Trophoblast cell (in vitro differentiated cells and primary cell): Measurements from ENCODE around the gene MRTFB.
A peak's percentile ranks its signal among the peaks of the same experiment; 100 is the strongest.

Experiments used
- DNase-seq, 2 donors: peaks; one replicate each; pipeline ENCODE4 v3.0.0-alpha.2; 2016
- H2AFZ ChIP-seq: 2 replicates; pipeline ENCODE4 v1.6.1; 2013; ENCODE audit warnings: low read length, moderate library complexity, mild to moderate bottlenecking; ENCODE audit not compliant: insufficient read depth, poor library complexity
- H2AK5ac ChIP-seq: 2 replicates; pipeline ENCODE4 v1.6.1; 2013; ENCODE audit warnings: mild to moderate bottlenecking, low read length
- H2BK120ac ChIP-seq: 2 replicates; pipeline ENCODE4 v1.6.1; 2013; ENCODE audit warnings: low read length, mild to moderate bottlenecking, moderate library complexity; ENCODE audit not compliant: insufficient read depth, poor library complexity
- H2BK12ac ChIP-seq: 2 replicates; pipeline ENCODE4 v1.6.1; 2013; ENCODE audit warnings: mild to moderate bottlenecking, low read length, moderate library complexity
- H2BK5ac ChIP-seq: 2 replicates; pipeline ENCODE4 v1.6.1; 2013; ENCODE audit warnings: low read length, low read depth, moderate library complexity, mild to moderate bottlenecking; ENCODE audit not compliant: poor library complexity
- H3K14ac ChIP-seq: 2 replicates; pipeline ENCODE4 v1.6.1; 2013; ENCODE audit warnings: mild to moderate bottlenecking, low read length
- H3K18ac ChIP-seq: 2 replicates; pipeline ENCODE4 v1.6.1; 2013; ENCODE audit warnings: mild to moderate bottlenecking, low read length
- H3K23ac ChIP-seq: 2 replicates; pipeline ENCODE4 v1.6.1; 2013; ENCODE audit warnings: low read length
- H3K27ac ChIP-seq: 2 replicates; pipeline ENCODE4 v1.5.1; 2013; ENCODE audit warnings: low read depth, mild to moderate bottlenecking, inconsistent platforms, low read length, moderate library complexity
- H3K27me3 ChIP-seq: 2 replicates; pipeline ENCODE4 v1.6.1; 2013; ENCODE audit warnings: inconsistent platforms, mild to moderate bottlenecking, low read length, moderate library complexity; ENCODE audit not compliant: insufficient read depth
- H3K36me3 ChIP-seq, 2 experiments: 1 replicate in 1 of 2; 2 replicates in 1 of 2; pipeline ENCODE4 v1.6.1; 2013; ENCODE audit warnings: low read length in 2 of 2, mild to moderate bottlenecking in 2 of 2, moderate library complexity in 1 of 2; ENCODE audit not compliant: insufficient read depth in 2 of 2, control insufficient read depth in 1 of 2
- H3K4ac ChIP-seq: 2 replicates; pipeline ENCODE4 v1.6.1; 2013; ENCODE audit warnings: low read depth, mild to moderate bottlenecking, low read length, moderate library complexity
- H3K4me1 ChIP-seq, 2 experiments: 1 replicate in 1 of 2; 2 replicates in 1 of 2; pipeline ENCODE4 v1.6.1; 2013; ENCODE audit warnings: low read length in 2 of 2, mild to moderate bottlenecking in 2 of 2, moderate library complexity in 1 of 2; ENCODE audit not compliant: insufficient read depth in 2 of 2, control insufficient read depth in 1 of 2
- H3K4me2 ChIP-seq: 2 replicates; pipeline ENCODE4 v1.6.1; 2013; ENCODE audit warnings: inconsistent platforms, mild to moderate bottlenecking, low read length, moderate library complexity
- H3K4me3 ChIP-seq: 2 replicates; pipeline ENCODE4 v1.5.1; 2013; ENCODE audit warnings: mild to moderate bottlenecking, low read depth, low read length, inconsistent platforms
- H3K79me1 ChIP-seq: one replicate; pipeline ENCODE4 v1.6.1; 2013; ENCODE audit warnings: low read length
- H3K79me2 ChIP-seq: 2 replicates; pipeline ENCODE4 v1.6.1; 2013; ENCODE audit warnings: low read length, mild to moderate bottlenecking; ENCODE audit not compliant: control insufficient read depth, insufficient read depth, poor library complexity
- H3K9ac ChIP-seq: 2 replicates; pipeline ENCODE4 v1.6.1; 2013; ENCODE audit warnings: mild to moderate bottlenecking, low read length
- H3K9me3 ChIP-seq: 2 replicates; pipeline ENCODE4 v1.6.1; 2013; ENCODE audit warnings: low read depth, mild to moderate bottlenecking, control low read depth, inconsistent platforms, low read length; ENCODE audit not compliant: insufficient read depth
- H4K12ac ChIP-seq: 2 replicates; pipeline ENCODE4 v1.6.1; 2013; ENCODE audit warnings: low read depth, mild to moderate bottlenecking, low read length, moderate library complexity
- H4K8ac ChIP-seq: 2 replicates; pipeline ENCODE4 v1.6.1; 2013; ENCODE audit warnings: low read depth, mild to moderate bottlenecking, low read length, moderate library complexity
- H4K91ac ChIP-seq: one replicate; pipeline ENCODE4 v1.6.1; 2013; ENCODE audit warnings: low read depth, mild to moderate bottlenecking, low read length, moderate library complexity
- WGBS: extraction: QIAGEN DNeasy Blood & Tissue Kit; methylation state at CpG from one replicate; pipeline ENCODE4 v1.1.7; 2013; ENCODE audit warnings: missing lambda C conversion rate; ENCODE audit not compliant: insufficient read length, insufficient coverage; ENCODE audit errors: extremely low coverage; 5-methylcytosine and 5-hydroxymethylcytosine counted together

MRTFB gene

GRCh38 chr16:14309906-14310305 lies 238.8 kb downstream of the MRTFB start:
- peaks cover 9% of the 10 kb centered on the region for H3K79me2 ChIP-seq
- no peak overlapping the region for H2AK5ac ChIP-seq
- no peak overlapping the region for H2AFZ ChIP-seq
- DNase-seq: peak; percentile 94 to 97
- H2BK12ac ChIP-seq: peak overlapping the region; percentile 51
- no peak overlapping the region for H3K14ac ChIP-seq
- peak overlapping the region; percentile 58 for H3K4me2 ChIP-seq
- H3K27me3 ChIP-seq: no peaks in the 10 kb centered on the region
- peak overlapping the region; percentile 19 for H3K18ac ChIP-seq
- peak overlapping the region; percentile 90 for H3K27ac ChIP-seq
- no peak overlapping the region for H4K12ac ChIP-seq
- H4K8ac ChIP-seq: peak overlapping the region; percentile 28
- H2BK5ac ChIP-seq: peak overlapping the region; percentile 61
- H3K36me3 ChIP-seq: no peaks in the 10 kb centered on the region
- peak overlapping the region; percentile 21 for H3K4ac ChIP-seq
- peak overlapping the region; percentile 31 for H2BK120ac ChIP-seq
- no peak overlapping the region for H3K23ac ChIP-seq
- H3K79me1 ChIP-seq: peaks cover 32% of the 10 kb centered on the region
- no CpG with 5 or more reads among the region's 10 CpGs for WGBS
- H3K9me3 ChIP-seq: no peaks in the 10 kb centered on the region
- no peak overlapping the region for H3K4me3 ChIP-seq
- peak overlapping the region; percentile 65 for H4K91ac ChIP-seq
- H3K4me1 ChIP-seq: peaks cover 38 to 45% of the 10 kb centered on the region in 2 experiments
- H3K9ac ChIP-seq: no peak overlapping the region

- Histone ChIP-seq H3K14ac (peak overlapping the region; percentile 34), H3K18ac (peak overlapping the region; percentile 19), H3K36me3 (no peaks in the 10 kb centered on the region), H3K27ac (peak overlapping the region; percentile 90), H3K23ac (no peak overlapping the region), H3K9me3 (no peaks in the 10 kb centered on the region), H4K8ac (peak overlapping the region; percentile 55), H2BK120ac (peak overlapping the region; percentile 34), H3K27me3 (no peaks in the 10 kb centered on the region), H3K79me1 (peaks cover 32% of the 10 kb centered on the region), H3K79me2 (peaks cover 9% of the 10 kb centered on the region), H3K4me2 (peak overlapping the region; percentile 15), H2BK5ac (peak overlapping the region; percentile 19), H3K4me1 (peaks cover 38 to 45% of the 10 kb centered on the region in 2 experiments), H3K9ac (no peak overlapping the region), H3K4me3 (no peak overlapping the region), H2BK12ac (peak overlapping the region; percentile 7), H4K91ac (peak overlapping the region; percentile 57), H2AFZ (peak overlapping the region; percentile 6), H3K4ac (peak overlapping the region; percentile 42), H2AK5ac (no peak overlapping the region), H4K12ac (peak overlapping the region; percentile 0)
- DNase-seq: no peak
- no CpG with 5 or more reads among the region's 10 CpGs for WGBS
These were observed 239.4 kb downstream of the MRTFB start for GRCh38 chr16:14310519-14310991.

- no peaks in the 10 kb centered on the region for H3K36me3 ChIP-seq
- H4K91ac ChIP-seq: no peak overlapping the region
- no peak overlapping the region for H3K18ac ChIP-seq
- H2BK120ac ChIP-seq: no peak overlapping the region
- H2AK5ac ChIP-seq: no peak overlapping the region
- H3K9ac ChIP-seq: no peak overlapping the region
- H3K4ac ChIP-seq: peak overlapping the region; percentile 50
- H2BK5ac ChIP-seq: no peak overlapping the region
- H4K12ac ChIP-seq: no peak overlapping the region
- H3K4me2 ChIP-seq: no peak overlapping the region
- no peak overlapping the region for H3K27ac ChIP-seq
- peaks cover 11% of the 10 kb centered on the region for H3K79me1 ChIP-seq
- no peak for DNase-seq
- H2BK12ac ChIP-seq: no peak overlapping the region
- H3K4me1 ChIP-seq: peaks cover 15 to 22% of the 10 kb centered on the region in 2 experiments
- H3K4me3 ChIP-seq: no peak overlapping the region
- no peak overlapping the region for H3K14ac ChIP-seq
- no peak overlapping the region for H2AFZ ChIP-seq
- no peaks in the 10 kb centered on the region for H3K27me3 ChIP-seq
- no CpG with 5 or more reads among the region's 1 CpG for WGBS
- H3K79me2 ChIP-seq: peaks cover 8% of the 10 kb centered on the region
- H3K9me3 ChIP-seq: no peaks in the 10 kb centered on the region
- no peak overlapping the region for H4K8ac ChIP-seq
- H3K23ac ChIP-seq: no peak overlapping the region
These were observed 243.0 kb downstream of the MRTFB start for GRCh38 chr16:14314116-14314515.

DNA sequence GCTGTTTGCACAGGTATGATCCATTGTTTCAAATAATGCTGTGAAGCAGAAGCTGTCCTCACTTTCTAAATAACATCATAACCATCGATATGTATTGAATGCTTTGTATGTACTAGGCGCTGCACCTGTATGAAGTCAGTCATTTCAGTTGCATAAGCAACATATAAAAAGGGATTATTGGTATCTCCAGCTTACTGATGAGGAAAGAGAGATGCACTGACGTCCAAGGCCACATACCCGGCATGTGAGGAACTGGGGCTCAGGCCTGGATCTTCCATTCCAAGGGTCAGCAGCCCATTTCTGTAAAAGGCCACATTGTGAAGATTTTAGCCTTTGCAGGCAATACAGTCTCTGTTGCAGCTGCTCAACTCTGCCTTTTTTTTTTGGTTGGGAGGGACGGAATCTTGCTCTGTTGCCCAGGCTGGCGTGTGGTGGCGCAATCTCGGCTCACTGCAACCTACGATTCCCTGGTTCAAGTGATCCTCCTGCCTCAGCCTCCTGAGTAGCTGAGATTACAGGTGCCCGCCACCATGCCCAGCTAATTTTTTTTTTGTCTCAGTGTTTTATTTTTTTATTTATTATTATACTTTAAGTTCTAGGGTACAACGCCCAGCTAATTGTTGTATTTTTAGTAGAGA lies 244.7 kb downstream of the MRTFB start:
- Histone ChIP-seq H2AFZ (no peak overlapping the region), H3K4me2 (no peak overlapping the region), H2BK120ac (no peak overlapping the region), H2AK5ac (no peak overlapping the region), H3K4ac (no peak overlapping the region), H3K9me3 (no peaks in the 10 kb centered on the region), H3K27ac (no peak overlapping the region), H4K8ac (no peak overlapping the region), H3K79me2 (peaks cover 4% of the 10 kb centered on the region), H3K23ac (no peak overlapping the region), H3K79me1 (peaks cover 4% of the 10 kb centered on the region), H2BK5ac (no peak overlapping the region), H3K4me3 (no peak overlapping the region), H4K12ac (no peak overlapping the region), H2BK12ac (no peak overlapping the region), H3K18ac (no peak overlapping the region), H3K4me1 (peaks cover 4 to 9% of the 10 kb centered on the region in 2 experiments), H3K14ac (no peak overlapping the region), H3K9ac (no peak overlapping the region), H3K27me3 (no peaks in the 10 kb centered on the region), H3K36me3 (peaks cover 0 to 2% of the 10 kb centered on the region in 2 experiments), H4K91ac (no peak overlapping the region)
- DNase-seq: peak in 1 of 2 donors; percentile 37
- WGBS: no CpG with 5 or more reads among the region's 11 CpGs
